ENCODE measurements around the gene CLEC2D. TPM values are rescaled to one million over a fixed set of nuclear protein-coding genes. Genes with fewer than 3 reads are reported as not detected.

Gene CLEC2D, protein sequence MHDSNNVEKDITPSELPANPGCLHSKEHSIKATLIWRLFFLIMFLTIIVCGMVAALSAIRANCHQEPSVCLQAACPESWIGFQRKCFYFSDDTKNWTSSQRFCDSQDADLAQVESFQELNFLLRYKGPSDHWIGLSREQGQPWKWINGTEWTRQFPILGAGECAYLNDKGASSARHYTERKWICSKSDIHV
- total RNA-seq (2021; ENCODE audit: unreplicated experiment) = 1.9 TPM
- 0.70 and 1.2 TPM in 2 replicates for polyA plus RNA-seq (2012)
- Bru-seq, nascent RNA = percentile 47 among the genes with signal in this experiment
- percentile 57 among the genes with signal in this experiment for BruChase-seq, experiment 1, labeled RNA remaining after a 6-hour chase
- percentile 69 among the genes with signal in this experiment for BruChase-seq, experiment 2, labeled RNA remaining after a 2-hour chase
- long read RNA-seq, partial matches to known transcripts = 0 of 1 reads
- long read RNA-seq, other reads (novel, unspliced or antisense) = 1 of 1 reads

- H4K20me1 ChIP-seq (ENCODE audit: insufficient read depth) = no peaks in the 10 kb centered on the region
- no peaks in the 10 kb centered on the region for H3K9me3 ChIP-seq (ENCODE audit: control insufficient read depth in 1 of 2, insufficient read depth in 1 of 2, low read depth in 1 of 2, low read length in 2 of 2)
- H3K9ac ChIP-seq (ENCODE audit: low read length) = no peak within 1 kb of the TSS
- intact Hi-C loops (cut with micrococcal nuclease) = no loop called here
- H3K79me2 ChIP-seq (ENCODE audit: insufficient read depth, low read length) = no peaks in the 10 kb centered on the region
- H3K36me3 ChIP-seq (ENCODE audit: control insufficient read depth in 1 of 2, insufficient read depth in 2 of 2, low read length in 2 of 2) = no peaks in the 10 kb centered on the region
- H3K4me1 ChIP-seq (ENCODE audit: control insufficient read depth in 1 of 2, insufficient read depth in 2 of 2, low read length in 2 of 2) = peaks cover 13 to 18% of the 10 kb centered on the region in 2 experiments
- ATAC-seq (no peak), DNase-seq (ENCODE audit: low read depth, low spot score) (no peak)
- ChIA-PET CTCF (no interaction called here), RAD21 (ENCODE audit: low non-redundant PET in 1 of 2, low total read pairs in 2 of 2, uncharacterized antibody in 2 of 2, unreplicated experiment in 2 of 2) (no interaction called here), POLR2A (no interaction called here)
- no peaks in the 10 kb centered on the region for H3K27me3 ChIP-seq (ENCODE audit: insufficient read depth, low read length)
- no peak within 1 kb of the TSS for H3K4me3 ChIP-seq (replicated peaks in 1 of 2; ENCODE audit: low read depth in 1 of 2, low read length in 2 of 2)
- BruUV-seq (replicated peaks) = no TSS peak
- H3K4me2 ChIP-seq (ENCODE audit: low read length) = no peak within 1 kb of the TSS
- H3K9me2 ChIP-seq (ENCODE audit: insufficient read depth) = no peaks in the 10 kb centered on the region
- H2AFZ ChIP-seq (ENCODE audit: low read depth, low read length, poor library complexity, severe bottlenecking) = no peak within 1 kb of the TSS
- TF ChIP-seq CBX3 (IDR thresholded peaks at IDR 0.05; ENCODE audit: low read depth) (no peak), EZH2phosphoT487 (IDR thresholded peaks at IDR 0.05; ENCODE audit: borderline replicate concordance) (no peak), RAD21 (IDR thresholded peaks at IDR 0.05; ENCODE audit: low read depth) (no peak), CEBPB (IDR thresholded peaks at IDR 0.05; ENCODE audit: low read depth) (no peak), EZH2 (IDR thresholded peaks at IDR 0.05) (no peak), YY1 (IDR thresholded peaks at IDR 0.05; ENCODE audit: extremely low read depth, insufficient replicate concordance, low read depth, low read length) (no peak), ZNF274 (IDR thresholded peaks at IDR 0.05; ENCODE audit: low read depth, low read length) (no peak), SP1 (IDR thresholded peaks at IDR 0.05; ENCODE audit: low read depth) (no peak), SIN3A (IDR thresholded peaks at IDR 0.05; ENCODE audit: low read depth) (no peak), SRF (IDR thresholded peaks at IDR 0.05; ENCODE audit: low read depth) (no peak), JUND (IDR thresholded peaks at IDR 0.05) (no peak)
- TF ChIP-seq, protein P1, sequence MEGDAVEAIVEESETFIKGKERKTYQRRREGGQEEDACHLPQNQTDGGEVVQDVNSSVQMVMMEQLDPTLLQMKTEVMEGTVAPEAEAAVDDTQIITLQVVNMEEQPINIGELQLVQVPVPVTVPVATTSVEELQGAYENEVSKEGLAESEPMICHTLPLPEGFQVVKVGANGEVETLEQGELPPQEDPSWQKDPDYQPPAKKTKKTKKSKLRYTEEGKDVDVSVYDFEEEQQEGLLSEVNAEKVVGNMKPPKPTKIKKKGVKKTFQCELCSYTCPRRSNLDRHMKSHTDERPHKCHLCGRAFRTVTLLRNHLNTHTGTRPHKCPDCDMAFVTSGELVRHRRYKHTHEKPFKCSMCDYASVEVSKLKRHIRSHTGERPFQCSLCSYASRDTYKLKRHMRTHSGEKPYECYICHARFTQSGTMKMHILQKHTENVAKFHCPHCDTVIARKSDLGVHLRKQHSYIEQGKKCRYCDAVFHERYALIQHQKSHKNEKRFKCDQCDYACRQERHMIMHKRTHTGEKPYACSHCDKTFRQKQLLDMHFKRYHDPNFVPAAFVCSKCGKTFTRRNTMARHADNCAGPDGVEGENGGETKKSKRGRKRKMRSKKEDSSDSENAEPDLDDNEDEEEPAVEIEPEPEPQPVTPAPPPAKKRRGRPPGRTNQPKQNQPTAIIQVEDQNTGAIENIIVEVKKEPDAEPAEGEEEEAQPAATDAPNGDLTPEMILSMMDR (IDR thresholded peaks at IDR 0.05 in 2 of 3, conservative IDR thresholded peaks at IDR 0.05 in 1 of 3; ENCODE audit: borderline replicate concordance in 1 of 3, insufficient read depth in 1 of 3, low read depth in 2 of 3, low read length in 2 of 3) = no peak
- TF ChIP-seq, protein P2, sequence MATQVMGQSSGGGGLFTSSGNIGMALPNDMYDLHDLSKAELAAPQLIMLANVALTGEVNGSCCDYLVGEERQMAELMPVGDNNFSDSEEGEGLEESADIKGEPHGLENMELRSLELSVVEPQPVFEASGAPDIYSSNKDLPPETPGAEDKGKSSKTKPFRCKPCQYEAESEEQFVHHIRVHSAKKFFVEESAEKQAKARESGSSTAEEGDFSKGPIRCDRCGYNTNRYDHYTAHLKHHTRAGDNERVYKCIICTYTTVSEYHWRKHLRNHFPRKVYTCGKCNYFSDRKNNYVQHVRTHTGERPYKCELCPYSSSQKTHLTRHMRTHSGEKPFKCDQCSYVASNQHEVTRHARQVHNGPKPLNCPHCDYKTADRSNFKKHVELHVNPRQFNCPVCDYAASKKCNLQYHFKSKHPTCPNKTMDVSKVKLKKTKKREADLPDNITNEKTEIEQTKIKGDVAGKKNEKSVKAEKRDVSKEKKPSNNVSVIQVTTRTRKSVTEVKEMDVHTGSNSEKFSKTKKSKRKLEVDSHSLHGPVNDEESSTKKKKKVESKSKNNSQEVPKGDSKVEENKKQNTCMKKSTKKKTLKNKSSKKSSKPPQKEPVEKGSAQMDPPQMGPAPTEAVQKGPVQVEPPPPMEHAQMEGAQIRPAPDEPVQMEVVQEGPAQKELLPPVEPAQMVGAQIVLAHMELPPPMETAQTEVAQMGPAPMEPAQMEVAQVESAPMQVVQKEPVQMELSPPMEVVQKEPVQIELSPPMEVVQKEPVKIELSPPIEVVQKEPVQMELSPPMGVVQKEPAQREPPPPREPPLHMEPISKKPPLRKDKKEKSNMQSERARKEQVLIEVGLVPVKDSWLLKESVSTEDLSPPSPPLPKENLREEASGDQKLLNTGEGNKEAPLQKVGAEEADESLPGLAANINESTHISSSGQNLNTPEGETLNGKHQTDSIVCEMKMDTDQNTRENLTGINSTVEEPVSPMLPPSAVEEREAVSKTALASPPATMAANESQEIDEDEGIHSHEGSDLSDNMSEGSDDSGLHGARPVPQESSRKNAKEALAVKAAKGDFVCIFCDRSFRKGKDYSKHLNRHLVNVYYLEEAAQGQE (IDR thresholded peaks at IDR 0.05; ENCODE audit: low read depth) = no peak
- H3K27ac ChIP-seq (ENCODE audit: low read depth, low read length) = no peak within 1 kb of the TSS
Observed at GRCh38 chr12:9669534-9669933, at the start of gene CLEC2D. CLEC2D (plus strand) TSS chr12:9669713; CDS start chr12:9669735, 22 bp downstream.
